Measurements from ENCODE around the gene TRPC4AP. TPM values are rescaled to one million over a fixed set of nuclear protein-coding genes. Genes with fewer than 3 reads are reported as not detected.

Gene TRPC4AP
- total RNA-seq, 1 donor from 2014 or later = 61.9 TPM

GRCh38 chr20:34967421-34967820 is 125.2 kb downstream of the TRPC4AP start:
- no peak overlapping the region for H3K4me3 ChIP-seq
- no peak for TF ChIP-seq POLR2A (IDR thresholded peaks at IDR 0.05)
- no peak for TF ChIP-seq CTCF (IDR thresholded peaks at IDR 0.05)
- no peak for TF ChIP-seq POLR2AphosphoS5 (IDR thresholded peaks at IDR 0.05; ENCODE audit: insufficient read depth in 1 of 2, low read depth in 1 of 2)
- no peaks in the 10 kb centered on the region for H3K4me1 ChIP-seq
- no peak for DNase-seq (ENCODE audit: extremely low spot score in 2 of 2)
- no peaks in the 10 kb centered on the region for H3K9me3 ChIP-seq
- H3K27ac ChIP-seq = no peak overlapping the region
- intact Hi-C loops (cut with DNase I) = no loop called here
- H3K27me3 ChIP-seq = no peaks in the 10 kb centered on the region
- no peaks in the 10 kb centered on the region for H3K36me3 ChIP-seq

- no peaks in the 10 kb centered on the region for H3K4me1 ChIP-seq
- no peaks in the 10 kb centered on the region for H3K36me3 ChIP-seq
- H3K4me3 ChIP-seq = no peak overlapping the region
- H3K27ac ChIP-seq = no peak overlapping the region
- H3K9me3 ChIP-seq = no peaks in the 10 kb centered on the region
- no peak for TF ChIP-seq POLR2A (IDR thresholded peaks at IDR 0.05)
- TF ChIP-seq CTCF (IDR thresholded peaks at IDR 0.05) = no peak
- TF ChIP-seq POLR2AphosphoS5 (IDR thresholded peaks at IDR 0.05; ENCODE audit: insufficient read depth in 1 of 2, low read depth in 1 of 2) = no peak
- intact Hi-C loops (cut with DNase I) = no loop called here
- no peaks in the 10 kb centered on the region for H3K27me3 ChIP-seq
- DNase-seq (ENCODE audit: extremely low spot score in 2 of 2) = no peak
Measured at GRCh38 chr20:34965051-34965450, 127.6 kb downstream of the TRPC4AP start.

- intact Hi-C loops (cut with DNase I) = no loop called here
Measured at GRCh38 chr20:34964486-34964885, 128.1 kb downstream of the TRPC4AP start.

GRCh38 chr20:34956751-34957472 is 135.7 kb downstream of the TRPC4AP start:
- intact Hi-C loops (cut with DNase I) = no loop called here
- H3K4me3 ChIP-seq = no peak overlapping the region
- peaks cover 17% of the 10 kb centered on the region for H3K4me1 ChIP-seq
- no peak for DNase-seq (ENCODE audit: extremely low spot score in 2 of 2)
- TF ChIP-seq CTCF (IDR thresholded peaks at IDR 0.05) = no peak
- H3K27ac ChIP-seq = no peak overlapping the region
- no peaks in the 10 kb centered on the region for H3K9me3 ChIP-seq
- H3K27me3 ChIP-seq = no peaks in the 10 kb centered on the region
- H3K36me3 ChIP-seq = no peaks in the 10 kb centered on the region

More at GRCh38 chr20:34964486-34964885, 128.1 kb downstream of the TRPC4AP start:
- Histone ChIP-seq H3K27ac (no peak overlapping the region), H3K9me3 (no peaks in the 10 kb centered on the region), H3K4me3 (no peak overlapping the region), H3K4me1 (no peaks in the 10 kb centered on the region), H3K36me3 (no peaks in the 10 kb centered on the region), H3K27me3 (no peaks in the 10 kb centered on the region)
- no peak for TF ChIP-seq POLR2A (IDR thresholded peaks at IDR 0.05)
- no peak for TF ChIP-seq CTCF (IDR thresholded peaks at IDR 0.05)
- TF ChIP-seq POLR2AphosphoS5 (IDR thresholded peaks at IDR 0.05; ENCODE audit: insufficient read depth in 1 of 2, low read depth in 1 of 2) = no peak
- no peak for DNase-seq (ENCODE audit: extremely low spot score in 2 of 2)

GRCh38 chr20:34956041-34956458 is 136.6 kb downstream of the TRPC4AP start:
- no peaks in the 10 kb centered on the region for H3K9me3 ChIP-seq
- no peak for DNase-seq (ENCODE audit: extremely low spot score in 2 of 2)
- H3K4me1 ChIP-seq = peaks cover 17% of the 10 kb centered on the region
- TF ChIP-seq CTCF (IDR thresholded peaks at IDR 0.05) (no peak), POLR2AphosphoS5 (IDR thresholded peaks at IDR 0.05; ENCODE audit: insufficient read depth in 1 of 2, low read depth in 1 of 2) (no peak), POLR2A (IDR thresholded peaks at IDR 0.05) (no peak)
- H3K36me3 ChIP-seq = no peaks in the 10 kb centered on the region
- intact Hi-C loops (cut with DNase I) = no loop called here
- H3K4me3 ChIP-seq = peak overlapping the region; percentile 62 to 67
- H3K27ac ChIP-seq = peak overlapping the region; percentile 82
- H3K27me3 ChIP-seq = no peaks in the 10 kb centered on the region
